ENCODE measurements around the gene SPACA1. TPM values are rescaled to one million over a fixed set of nuclear protein-coding genes. Genes with fewer than 3 reads are reported as not detected.

SPACA1 gene
- total and polyA plus RNA-seq, 9 of the 15 experiments (the other 6 are each of a cell fraction or from before 2014, with no cell fraction given), result not detected

DNA sequence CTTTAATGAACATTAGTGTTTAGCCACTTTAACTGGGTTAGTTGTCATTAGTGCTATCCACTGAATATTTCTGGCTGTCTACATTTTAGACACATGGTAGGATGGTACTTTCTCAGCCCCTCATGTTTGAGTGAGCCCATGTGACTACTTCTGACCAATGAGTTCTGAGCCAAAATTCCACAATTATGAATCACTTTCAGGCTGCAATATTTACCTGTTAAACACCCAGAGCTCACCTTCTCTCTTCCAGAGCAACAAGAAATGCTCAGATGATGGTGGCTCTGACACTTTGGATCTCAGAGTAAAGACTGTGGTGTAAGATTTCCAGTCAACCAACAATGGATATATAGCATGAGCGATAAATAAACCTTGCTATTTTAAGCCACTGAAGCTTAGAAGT lies 24.8 kb downstream of the SPACA1 start:
- POLR2A ChIA-PET, result no interaction called here
- Histone ChIP-seq H3K79me2 (ENCODE audit: control insufficient read depth, insufficient read depth, low read length) (no peaks in the 10 kb centered on the region), H2AFZ (ENCODE audit: low read depth, low read length) (no peak overlapping the region), H3K9me3 (replicated peaks; ENCODE audit: control insufficient read depth, insufficient read depth, low read depth, low read length) (no peaks in the 10 kb centered on the region), H4K20me1 (replicated peaks; ENCODE audit: control insufficient read depth, insufficient read depth, low read length) (no peaks in the 10 kb centered on the region), H3K4me2 (ENCODE audit: insufficient read depth, low read length) (no peak overlapping the region), H3K36me3 (ENCODE audit: control insufficient read depth, insufficient read depth, low read length) (no peaks in the 10 kb centered on the region), H3K27ac (ENCODE audit: extremely low read depth, low read depth, low read length) (no peak overlapping the region), H3K4me3 (no peak overlapping the region), H3K9me1 (ENCODE audit: control insufficient read depth, insufficient read depth, low read length) (no peaks in the 10 kb centered on the region), H3K27me3 (ENCODE audit: control insufficient read depth in 2 of 2, insufficient read depth in 2 of 2, low read length in 2 of 2) (no peaks in the 10 kb centered on the region; a peak in 1 of 5 replicates), H3K9ac (ENCODE audit: insufficient read depth in 1 of 2, low read depth in 2 of 2, low read length in 2 of 2) (no peak overlapping the region), H3K4me1 (replicated peaks in 1 of 2; ENCODE audit: control insufficient read depth in 2 of 2, insufficient read depth in 2 of 2, low read length in 2 of 2) (no peaks in the 10 kb centered on the region)
- in situ Hi-C loops (cut with MboI), result no loop called here
- BruUV-seq (replicated peaks), result no TSS peak
- 0% methylated on average over 1 of the region's 1 CpG for WGBS (ENCODE audit: insufficient coverage, low coverage, missing lambda C conversion rate)
- no peak for ATAC-seq
- no peak for TF ChIP-seq SP1 (CRISPR knock-in tag; IDR thresholded peaks at IDR 0.05)
- TF ChIP-seq HMG20A (CRISPR knock-in tag; conservative IDR thresholded peaks at IDR 0.05), result no peak
- TF ChIP-seq, protein P1, sequence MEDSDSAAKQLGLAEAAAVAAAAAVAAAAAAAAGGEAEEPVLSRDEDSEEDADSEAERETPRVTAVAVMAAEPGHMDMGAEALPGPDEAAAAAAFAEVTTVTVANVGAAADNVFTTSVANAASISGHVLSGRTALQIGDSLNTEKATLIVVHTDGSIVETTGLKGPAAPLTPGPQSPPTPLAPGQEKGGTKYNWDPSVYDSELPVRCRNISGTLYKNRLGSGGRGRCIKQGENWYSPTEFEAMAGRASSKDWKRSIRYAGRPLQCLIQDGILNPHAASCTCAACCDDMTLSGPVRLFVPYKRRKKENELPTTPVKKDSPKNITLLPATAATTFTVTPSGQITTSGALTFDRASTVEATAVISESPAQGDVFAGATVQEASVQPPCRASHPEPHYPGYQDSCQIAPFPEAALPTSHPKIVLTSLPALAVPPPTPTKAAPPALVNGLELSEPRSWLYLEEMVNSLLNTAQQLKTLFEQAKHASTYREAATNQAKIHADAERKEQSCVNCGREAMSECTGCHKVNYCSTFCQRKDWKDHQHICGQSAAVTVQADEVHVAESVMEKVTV (CRISPR knock-in tag; IDR thresholded peaks at IDR 0.05), result no peak
- TF ChIP-seq, protein P2, sequence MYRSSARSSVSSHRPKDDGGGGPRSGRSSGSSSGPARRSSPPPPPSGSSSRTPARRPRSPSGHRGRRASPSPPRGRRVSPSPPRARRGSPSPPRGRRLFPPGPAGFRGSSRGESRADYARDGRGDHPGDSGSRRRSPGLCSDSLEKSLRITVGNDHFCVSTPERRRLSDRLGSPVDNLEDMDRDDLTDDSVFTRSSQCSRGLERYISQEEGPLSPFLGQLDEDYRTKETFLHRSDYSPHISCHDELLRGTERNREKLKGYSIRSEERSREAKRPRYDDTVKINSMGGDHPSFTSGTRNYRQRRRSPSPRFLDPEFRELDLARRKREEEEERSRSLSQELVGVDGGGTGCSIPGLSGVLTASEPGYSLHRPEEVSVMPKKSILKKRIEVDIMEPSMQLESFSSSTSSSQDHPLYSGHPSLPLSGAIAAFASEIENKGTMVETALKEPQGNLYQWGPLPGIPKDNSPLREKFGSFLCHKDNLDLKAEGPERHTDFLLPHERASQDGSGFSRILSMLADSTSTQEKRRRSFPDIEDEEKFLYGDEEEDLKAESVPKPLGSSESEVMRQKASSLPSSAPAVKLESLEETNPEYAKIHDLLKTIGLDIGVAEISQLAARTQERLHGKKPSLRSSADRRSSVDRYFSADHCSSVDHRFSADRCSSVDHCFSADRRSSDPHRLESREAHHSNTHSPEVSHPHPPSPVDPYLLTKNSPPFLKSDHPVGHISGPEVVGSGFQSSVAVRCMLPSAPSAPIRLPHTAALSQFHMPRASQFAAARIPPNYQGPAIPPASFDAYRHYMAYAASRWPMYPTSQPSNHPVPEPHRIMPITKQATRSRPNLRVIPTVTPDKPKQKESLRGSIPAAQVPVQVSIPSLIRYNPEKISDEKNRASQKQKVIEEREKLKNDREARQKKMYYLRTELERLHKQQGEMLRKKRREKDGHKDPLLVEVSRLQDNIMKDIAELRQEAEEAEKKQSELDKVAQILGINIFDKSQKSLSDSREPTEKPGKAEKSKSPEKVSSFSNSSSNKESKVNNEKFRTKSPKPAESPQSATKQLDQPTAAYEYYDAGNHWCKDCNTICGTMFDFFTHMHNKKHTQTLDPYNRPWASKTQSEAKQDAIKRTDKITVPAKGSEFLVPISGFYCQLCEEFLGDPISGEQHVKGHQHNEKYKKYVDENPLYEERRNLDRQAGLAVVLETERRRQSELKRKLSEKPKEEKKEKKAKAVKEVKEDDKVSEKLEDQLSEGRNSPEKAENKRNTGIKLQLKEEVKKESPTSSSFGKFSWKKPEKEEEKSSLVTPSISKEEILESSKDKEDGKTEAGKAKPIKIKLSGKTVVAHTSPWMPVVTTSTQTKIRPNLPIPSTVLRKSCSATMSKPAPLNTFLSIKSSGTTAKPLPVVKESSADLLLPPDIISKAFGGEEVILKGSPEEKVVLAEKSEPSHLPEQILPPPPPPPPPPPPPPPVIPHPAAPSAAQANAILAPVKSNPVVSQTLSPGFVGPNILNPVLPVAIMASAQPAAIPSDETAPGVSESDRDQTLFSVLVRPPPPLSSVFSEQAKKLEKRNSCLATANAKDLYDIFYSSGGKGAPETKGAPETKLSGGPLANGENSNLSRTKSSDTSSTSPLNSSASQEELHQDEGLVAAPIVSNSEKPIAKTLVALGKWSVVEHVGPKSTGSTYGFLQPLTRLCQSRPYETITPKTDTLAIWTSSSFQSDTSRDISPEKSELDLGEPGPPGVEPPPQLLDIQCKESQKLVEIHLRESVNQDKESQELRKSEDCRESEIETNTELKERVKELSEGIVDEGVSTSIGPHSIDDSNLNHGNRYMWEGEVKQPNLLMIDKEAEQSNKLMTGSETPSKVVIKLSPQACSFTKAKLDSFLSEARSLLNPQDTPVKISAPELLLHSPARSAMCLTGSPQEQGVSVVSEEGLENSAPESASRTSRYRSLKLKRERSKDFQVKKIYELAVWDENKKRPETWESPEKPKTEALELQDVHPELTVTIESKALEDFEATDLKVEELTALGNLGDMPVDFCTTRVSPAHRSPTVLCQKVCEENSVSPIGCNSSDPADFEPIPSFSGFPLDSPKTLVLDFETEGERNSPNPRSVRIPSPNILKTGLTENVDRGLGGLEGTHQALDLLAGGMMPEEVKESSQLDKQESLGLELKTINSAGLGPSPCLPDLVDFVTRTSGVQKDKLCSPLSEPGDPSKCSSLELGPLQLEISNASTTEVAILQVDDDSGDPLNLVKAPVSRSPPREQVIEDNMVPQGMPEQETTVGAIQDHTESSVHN (IDR thresholded peaks at IDR 0.05; ENCODE audit: borderline replicate concordance in 1 of 2, low read depth in 1 of 2), result no peak
- no peak for TF ChIP-seq POU5F1 (IDR thresholded peaks at IDR 0.05; ENCODE audit: borderline replicate concordance, low read depth, low read length, partially characterized antibody)
- no peak for TF ChIP-seq MAFF (IDR thresholded peaks at IDR 0.05; ENCODE audit: low read length)
- no peak for TF ChIP-seq SIN3B (IDR thresholded peaks at IDR 0.05; ENCODE audit: low read depth)
- TF ChIP-seq, protein P3, sequence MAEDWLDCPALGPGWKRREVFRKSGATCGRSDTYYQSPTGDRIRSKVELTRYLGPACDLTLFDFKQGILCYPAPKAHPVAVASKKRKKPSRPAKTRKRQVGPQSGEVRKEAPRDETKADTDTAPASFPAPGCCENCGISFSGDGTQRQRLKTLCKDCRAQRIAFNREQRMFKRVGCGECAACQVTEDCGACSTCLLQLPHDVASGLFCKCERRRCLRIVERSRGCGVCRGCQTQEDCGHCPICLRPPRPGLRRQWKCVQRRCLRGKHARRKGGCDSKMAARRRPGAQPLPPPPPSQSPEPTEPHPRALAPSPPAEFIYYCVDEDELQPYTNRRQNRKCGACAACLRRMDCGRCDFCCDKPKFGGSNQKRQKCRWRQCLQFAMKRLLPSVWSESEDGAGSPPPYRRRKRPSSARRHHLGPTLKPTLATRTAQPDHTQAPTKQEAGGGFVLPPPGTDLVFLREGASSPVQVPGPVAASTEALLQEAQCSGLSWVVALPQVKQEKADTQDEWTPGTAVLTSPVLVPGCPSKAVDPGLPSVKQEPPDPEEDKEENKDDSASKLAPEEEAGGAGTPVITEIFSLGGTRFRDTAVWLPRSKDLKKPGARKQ (CRISPR knock-in tag; IDR thresholded peaks at IDR 0.05), result no peak
- no peak for TF ChIP-seq GABPB1 (CRISPR knock-in tag; IDR thresholded peaks at IDR 0.05)
- no peak for FAIRE-seq
- CTCF ChIA-PET (ENCODE audit: low intra/inter-chr PET ratio), result no interaction called here
- DNase-seq (ENCODE audit: extremely low read depth in 1 of 4, low spot score in 3 of 4), result no peak
- intact Hi-C loops (cut with micrococcal nuclease), result no loop called here

Measured in K562 (cell line).